NCI-H2107 (cell line): ENCODE measurements around the gene MAG.

Source experiments
- DNase-seq: peaks from one replicate; lab custom pipeline; 2025; lab: John Stamatoyannopoulos, UW

Gene MAG

DNA sequence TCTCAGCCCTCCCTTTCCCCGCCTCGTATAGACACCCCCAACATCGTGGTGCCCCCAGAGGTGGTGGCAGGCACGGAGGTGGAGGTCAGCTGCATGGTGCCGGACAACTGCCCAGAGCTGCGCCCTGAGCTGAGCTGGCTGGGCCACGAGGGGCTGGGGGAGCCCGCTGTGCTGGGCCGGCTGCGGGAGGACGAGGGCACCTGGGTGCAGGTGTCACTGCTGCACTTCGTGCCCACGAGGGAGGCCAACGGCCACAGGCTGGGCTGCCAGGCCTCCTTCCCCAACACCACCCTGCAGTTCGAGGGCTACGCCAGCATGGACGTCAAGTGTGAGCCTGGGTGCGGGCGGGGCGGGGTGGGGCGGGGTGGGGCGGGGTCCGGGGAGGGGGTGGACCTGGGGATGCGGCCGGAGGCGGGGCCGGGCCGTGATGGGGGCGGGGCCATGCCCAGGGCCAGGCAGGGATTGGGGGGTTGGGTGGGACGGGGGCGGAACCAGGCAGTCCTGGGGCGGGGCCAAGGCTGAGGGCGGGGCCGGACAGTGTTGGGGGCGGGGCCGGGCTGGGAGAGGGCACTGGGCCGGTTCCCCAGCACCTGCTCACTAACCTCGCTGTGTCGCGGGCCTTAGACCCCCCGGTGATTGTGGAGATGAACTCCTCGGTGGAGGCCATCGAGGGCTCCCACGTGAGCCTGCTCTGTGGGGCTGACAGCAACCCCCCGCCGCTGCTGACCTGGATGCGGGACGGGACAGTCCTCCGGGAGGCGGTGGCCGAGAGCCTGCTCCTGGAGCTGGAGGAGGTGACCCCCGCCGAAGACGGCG is 7.8 kb downstream of the MAG start:
- no peak for DNase-seq

- DNase-seq = no peak
These were observed 8.3 kb downstream of the MAG start for GRCh38 chr19:35300339-35300649.

GRCh38 chr19:35301961-35302360 is 10.0 kb downstream of the MAG start:
- DNase-seq = no peak

GRCh38 chr19:35302446-35302845 is 10.5 kb downstream of the MAG start:
- DNase-seq = no peak

DNA sequence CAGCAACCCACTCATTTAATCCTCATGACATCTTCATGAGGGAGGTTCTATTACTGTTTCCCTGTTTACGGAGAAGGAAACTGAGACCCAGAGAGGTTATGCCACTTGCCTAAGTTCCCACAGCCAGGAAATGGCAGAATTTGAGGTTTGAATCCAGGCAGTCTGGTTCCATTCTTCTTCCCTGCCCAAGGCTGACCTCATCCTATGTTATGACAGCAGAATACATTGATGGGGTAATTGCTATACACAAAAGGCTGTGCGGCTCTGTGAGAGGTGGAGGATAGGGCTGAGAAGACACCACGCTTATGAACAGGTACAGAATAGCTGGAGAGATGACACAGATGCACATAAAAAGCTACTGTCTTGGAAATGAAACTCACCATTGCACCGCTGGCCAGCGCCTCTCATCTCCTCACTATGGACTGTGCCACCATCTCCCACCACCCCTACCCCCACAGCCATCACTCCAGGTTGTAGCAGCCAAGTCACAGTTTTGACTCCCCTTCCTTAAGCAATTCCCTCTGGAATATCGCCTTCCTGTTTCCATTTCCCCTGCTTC is 11.5 kb downstream of the MAG start:
- no peak for DNase-seq

- no peak for DNase-seq
These were observed 12.1 kb downstream of the MAG start for GRCh38 chr19:35304036-35304435.

DNA sequence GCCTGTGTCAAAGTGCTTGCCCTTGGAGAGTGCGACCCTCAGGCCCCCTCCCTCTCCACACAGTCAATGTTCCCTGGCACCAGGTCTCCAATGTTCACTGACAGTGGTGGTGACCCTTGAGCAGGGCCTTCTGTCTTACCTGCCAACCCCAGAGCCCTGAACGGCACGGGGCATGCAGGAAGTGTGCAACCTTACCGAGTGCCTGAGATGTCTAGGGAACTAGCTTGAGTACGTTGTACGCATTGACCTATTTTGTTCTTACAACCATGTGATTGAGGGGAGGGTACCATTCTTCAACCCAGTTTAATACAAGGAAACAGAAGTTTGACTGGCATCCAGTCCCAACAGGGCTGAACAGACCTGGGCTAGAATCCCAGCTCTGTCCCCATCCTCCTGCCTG is 13.2 kb downstream of the MAG start:
- no peak for DNase-seq

DNA sequence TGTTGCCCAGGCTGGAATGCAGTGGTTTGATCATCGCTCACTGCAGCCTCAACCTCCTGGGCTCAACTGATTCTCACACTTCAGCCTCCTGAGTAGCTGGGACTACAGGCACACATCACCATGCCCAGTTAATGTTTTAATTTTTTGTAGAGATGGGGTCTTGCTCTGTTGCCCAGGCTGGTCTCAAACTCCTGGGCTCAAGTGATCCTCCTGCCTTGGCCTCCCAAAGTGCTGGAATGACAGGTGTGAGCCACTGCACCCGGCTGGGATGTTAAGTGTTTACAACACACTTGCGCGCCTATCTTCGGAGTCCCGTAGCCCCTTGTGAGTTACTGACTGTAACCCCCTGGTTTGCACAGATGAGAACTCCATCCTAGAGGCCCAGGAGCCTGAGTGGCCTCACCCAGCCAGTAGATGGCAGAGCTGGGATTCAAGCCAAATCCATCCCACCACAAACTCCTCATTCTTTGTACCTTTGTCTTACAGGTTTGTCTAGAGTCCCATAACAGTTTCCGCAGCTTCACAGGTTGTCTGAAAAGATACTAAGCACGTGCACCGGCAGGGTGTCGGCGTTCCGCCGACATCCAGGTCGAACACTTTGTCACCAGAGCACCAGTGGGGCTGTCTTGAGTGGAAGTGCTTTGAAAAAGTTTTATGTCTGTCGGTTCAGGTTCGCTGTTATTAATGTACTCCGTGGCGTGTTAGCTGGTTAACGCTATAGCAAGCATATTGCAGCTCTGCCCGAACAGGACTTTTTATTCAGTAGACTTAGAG is 14.7 kb downstream of the MAG start:
- DNase-seq = no peak

DNA sequence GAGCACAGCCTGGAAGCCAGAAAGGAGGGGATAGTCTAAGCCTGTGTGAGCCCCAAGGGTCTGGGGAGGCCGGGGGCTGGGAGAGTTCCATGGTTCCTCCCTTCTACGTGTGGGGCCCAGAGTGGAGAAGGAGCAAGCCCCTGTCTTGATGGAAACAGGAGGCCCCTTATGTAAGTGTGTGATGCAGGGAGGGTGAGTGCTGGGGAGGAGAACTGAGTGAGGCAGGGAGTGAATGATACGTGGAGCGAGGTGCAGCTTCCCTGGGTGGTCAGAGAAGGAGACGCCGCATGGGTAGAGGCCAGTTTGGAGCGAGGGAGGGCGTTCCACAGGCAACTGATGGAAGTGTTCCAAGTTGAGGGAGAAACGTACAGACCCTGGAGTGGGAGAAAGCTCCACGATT is 16.0 kb downstream of the MAG start:
- DNase-seq = no peak

GRCh38 chr19:35308910-35309309 is 16.9 kb downstream of the MAG start:
- no peak for DNase-seq

DNA sequence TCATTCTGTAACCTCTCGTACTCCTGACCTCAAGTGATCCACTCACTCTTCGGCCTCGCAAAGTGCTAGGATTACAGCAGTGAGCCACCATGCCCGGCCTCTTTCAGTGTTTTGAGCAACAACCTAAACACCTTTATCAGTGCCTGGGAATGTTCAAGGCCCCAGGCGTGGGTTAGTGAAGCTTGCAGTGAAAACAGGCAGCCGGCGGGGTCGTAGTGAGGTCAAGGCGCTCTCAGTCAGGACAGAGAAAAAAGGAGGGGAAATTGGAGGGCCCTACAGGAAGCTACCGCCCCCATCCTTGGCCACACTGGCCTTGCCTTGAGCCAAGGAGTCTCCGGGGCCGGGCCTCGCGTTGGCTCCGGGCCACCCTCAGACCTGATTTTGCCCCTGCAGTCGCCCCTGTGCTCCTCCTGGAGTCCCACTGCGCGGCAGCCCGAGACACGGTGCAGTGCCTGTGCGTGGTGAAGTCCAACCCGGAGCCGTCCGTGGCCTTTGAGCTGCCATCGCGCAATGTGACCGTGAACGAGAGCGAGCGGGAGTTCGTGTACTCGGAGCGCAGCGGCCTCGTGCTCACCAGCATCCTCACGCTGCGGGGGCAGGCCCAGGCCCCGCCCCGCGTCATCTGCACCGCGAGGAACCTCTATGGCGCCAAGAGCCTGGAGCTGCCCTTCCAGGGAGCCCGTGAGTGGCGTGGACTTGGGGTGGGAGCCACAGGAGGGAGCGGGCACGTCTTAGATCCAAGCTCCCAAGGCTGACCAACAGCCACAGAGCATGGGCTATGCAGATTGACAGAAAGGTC is 17.7 kb downstream of the MAG start:
- DNase-seq = no peak

GRCh38 chr19:35310331-35310730 is 18.4 kb downstream of the MAG start:
- DNase-seq = no peak

DNA sequence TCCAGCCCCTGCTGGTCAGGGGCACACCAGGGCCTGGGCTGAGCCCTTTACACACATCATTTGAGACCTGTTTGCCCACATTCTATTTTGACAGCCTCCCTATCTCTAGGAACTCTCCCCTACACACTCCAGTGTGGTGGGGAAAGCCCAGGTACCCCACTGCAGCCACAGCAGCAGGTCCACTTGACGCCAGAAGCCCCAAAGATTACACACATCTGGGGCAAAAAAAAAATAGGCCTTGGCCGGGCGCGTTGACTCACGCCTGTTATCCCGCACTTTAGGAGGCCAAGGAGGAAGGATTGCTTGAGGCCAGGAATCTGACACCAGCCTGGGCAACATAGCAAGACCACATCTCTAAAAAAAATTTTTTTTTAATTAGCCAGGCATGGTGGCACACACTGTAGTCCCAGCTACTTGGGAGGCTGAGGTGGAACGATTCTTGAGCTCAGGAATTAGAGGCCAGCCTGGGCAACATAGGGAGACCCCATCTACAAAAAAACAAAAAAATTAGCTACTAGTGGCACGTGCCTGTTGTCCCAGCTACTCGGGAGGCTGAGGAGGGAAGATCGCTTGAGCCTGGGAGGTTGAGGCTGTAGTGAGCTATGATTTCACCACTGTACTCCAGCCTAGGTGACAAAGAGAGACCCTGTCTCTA is 19.0 kb downstream of the MAG start:
- DNase-seq = no peak

- no peak for DNase-seq
These were observed 20.1 kb downstream of the MAG start for GRCh38 chr19:35311901-35312665.

- no peak for DNase-seq
These were observed 21.6 kb downstream of the MAG start for GRCh38 chr19:35313587-35313986.

DNA sequence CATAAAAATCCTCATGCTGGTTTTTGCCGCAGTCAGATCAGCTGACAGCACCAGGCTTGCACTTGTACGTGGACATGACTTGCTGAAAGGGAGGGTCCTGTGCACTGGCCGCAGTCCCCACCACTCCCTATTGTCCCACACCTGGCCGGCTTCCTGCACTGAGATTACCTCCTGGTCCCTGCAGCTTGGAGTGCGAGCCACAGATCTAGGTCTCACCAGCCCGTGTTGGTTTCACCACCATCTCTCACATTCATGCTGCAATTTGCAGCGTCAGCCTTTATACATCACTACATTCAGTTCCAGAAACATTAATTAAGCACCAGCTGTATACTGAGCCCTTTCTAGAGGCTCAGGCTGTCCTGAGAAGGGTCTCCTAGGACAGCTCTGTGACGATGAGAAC is 22.1 kb downstream of the MAG start:
- DNase-seq = no peak

DNA sequence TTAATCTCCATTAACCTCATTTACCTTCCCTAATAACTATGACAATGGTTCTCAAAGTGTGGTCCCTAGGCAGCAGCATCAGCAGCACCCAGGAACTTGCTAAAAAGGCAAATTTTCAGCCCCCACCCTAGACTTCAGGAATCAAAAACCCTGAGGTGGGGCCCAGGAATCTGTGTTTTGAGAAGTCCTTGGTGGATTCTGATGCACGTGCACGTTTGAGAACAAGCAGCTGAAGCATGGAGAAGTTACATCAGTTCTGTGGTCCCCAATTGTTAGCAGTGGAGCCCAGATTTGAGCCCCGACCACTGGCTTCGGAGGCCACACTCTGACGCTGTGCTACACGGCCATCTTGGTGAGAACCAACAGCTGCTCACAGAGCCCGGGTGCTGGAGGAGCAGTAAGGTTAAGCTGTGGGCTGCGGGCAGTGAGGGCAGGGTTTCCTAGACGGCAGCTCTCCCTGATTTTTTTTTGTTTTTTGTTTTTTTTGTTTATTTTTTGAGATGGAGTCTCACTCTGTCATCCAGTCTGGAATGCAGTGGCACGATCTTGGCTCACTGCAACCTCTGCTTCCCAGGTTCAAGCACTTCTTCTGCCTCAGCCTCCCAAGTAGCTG is 23.0 kb downstream of the MAG start:
- DNase-seq = no peak

DNA sequence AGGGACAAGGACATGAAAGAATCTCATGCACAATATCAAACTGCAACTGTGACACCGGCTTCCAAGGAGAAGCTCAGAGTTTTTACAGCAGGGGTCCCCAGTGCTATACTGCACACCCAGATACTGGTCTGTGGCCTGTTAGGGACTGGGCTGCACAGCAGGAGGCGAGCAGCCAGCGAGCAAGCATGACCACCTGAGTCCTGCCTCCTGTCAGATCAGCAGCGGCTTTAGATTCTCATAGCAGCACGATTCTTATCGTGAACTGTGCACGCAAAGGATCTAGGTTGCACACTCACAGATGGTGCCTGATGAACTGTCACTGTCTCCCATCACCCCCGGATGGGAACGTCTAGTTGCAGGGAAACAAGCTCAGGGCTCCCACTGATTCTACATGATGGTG is 23.9 kb downstream of the MAG start:
- DNase-seq = no peak

GRCh38 chr19:35316560-35316959 is 24.6 kb downstream of the MAG start:
- DNase-seq = no peak

DNA sequence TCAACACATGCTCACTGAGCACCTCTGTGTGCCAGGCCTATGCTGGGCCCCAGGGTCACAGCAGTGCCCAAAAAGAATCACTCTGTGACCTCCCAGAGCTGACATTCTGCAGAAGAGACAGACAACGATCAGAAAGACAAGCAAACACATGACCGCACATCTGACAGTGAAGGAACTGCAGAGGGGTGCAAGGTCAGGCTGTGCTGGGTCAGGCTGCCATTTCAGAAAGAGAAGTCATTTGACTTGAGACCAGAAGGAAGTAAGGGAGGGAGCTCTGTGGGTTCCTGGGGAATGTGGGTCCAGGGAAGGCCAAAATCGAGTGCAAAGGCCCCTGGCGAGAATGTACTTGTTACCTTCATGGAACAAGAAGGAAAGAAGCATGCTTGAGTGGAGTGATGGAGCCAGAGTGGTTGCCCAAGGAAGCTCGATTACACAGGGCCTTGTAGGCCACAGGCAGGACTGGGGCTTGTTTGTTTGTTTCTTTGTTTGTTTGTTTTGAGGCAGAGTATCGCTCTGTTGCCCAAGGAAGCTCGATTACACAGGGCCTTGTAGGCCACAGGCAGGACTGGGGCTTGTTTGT is 25.6 kb downstream of the MAG start:
- no peak for DNase-seq
